Lower lobe of right lung (tissue), 2 donors: Measurements from ENCODE around the gene FKBP3. TPM values are rescaled to one million over a fixed set of nuclear protein-coding genes. Genes with fewer than 3 reads are reported as not detected.
"Not testable (repeated sequence)": the region's sequence is repeated elsewhere in the genome, so short reads cannot be mapped to it uniquely, and the experiment has no call there.

Experiments
- ATAC-seq, 2 donors: fragments of 200-7000 bp; cut with Tn5 transposase; one replicate each; pipeline ENCODE4 v1.9.1; 2020 to 2022; ENCODE audit warnings: mild to moderate bottlenecking in 2 of 2, moderate library complexity in 2 of 2
- DNase-seq: peaks from one replicate; pipeline ENCODE4 v3.0.0-alpha.2; 2020
- H3K27ac ChIP-seq: fragments of 200-600 bp; one replicate; pipeline ENCODE4 v1.8.0; 2022
- H3K27me3 ChIP-seq: fragments of 200-600 bp; one replicate; pipeline ENCODE4 v1.8.0; 2022; ENCODE audit warnings: low read depth
- H3K36me3 ChIP-seq: fragments of 200-600 bp; one replicate; pipeline ENCODE4 v1.8.0; 2022; ENCODE audit warnings: mild to moderate bottlenecking
- H3K4me1 ChIP-seq: fragments of 200-600 bp; one replicate; pipeline ENCODE4 v1.8.0; 2022
- H3K4me3 ChIP-seq: fragments of 200-600 bp; one replicate; pipeline ENCODE4 v1.8.0; 2022; ENCODE audit warnings: mild to moderate bottlenecking
- H3K9me3 ChIP-seq: fragments of 200-600 bp; one replicate; pipeline ENCODE4 v1.8.0; 2022
- CTCF ChIP-seq: fragments of 200-600 bp; IDR thresholded peaks from one replicate; pipeline ENCODE4 v1.8.0; 2022; ENCODE audit warnings: antibody characterized with exemption, mild to moderate bottlenecking
- intact Hi-C: fragments of 100-400 bp; cut with DNase I; formaldehyde crosslinking; loops from one replicate; pipeline ENCODE4 v1.11.0; 2022
- total RNA-seq: library from RNA; stranded (reverse); fragmentation: NEBNext Ultra II Directional; extraction: Animal tissue kit (Norgen Biotek cat#: 25700); gene quantifications from one replicate; pipeline ENCODE4 v1.2.1, GENCODE V29; 2021
- donor health status: DM: no; HTN: yes; CAD: no; lungs with severe emphysema.

FKBP3 gene
- total RNA-seq, 1 donor from 2014 or later: 34.4 TPM

GRCh38 chr14:45083976-45084722 is 50.1 kb downstream of the FKBP3 start, which contains the start of gene PRPF39:
Gene PRPF39 (plus strand): TSS chr14:45084116. CDS start chr14:45095240, 11,124 bp downstream.
- TF ChIP-seq CTCF: no peak
- no peaks in the 10 kb centered on the region for H3K9me3 ChIP-seq
- H3K36me3 ChIP-seq: no peaks in the 10 kb centered on the region
- DNase-seq (peak; percentile 98), ATAC-seq (peak; percentile 99 to 100)
- peaks cover 37% of the 10 kb centered on the region for H3K4me1 ChIP-seq
- H3K27me3 ChIP-seq: no peaks in the 10 kb centered on the region
- intact Hi-C loops: no loop called here
- H3K4me3 ChIP-seq: peak within 1 kb of the TSS; percentile 77
- peak within 1 kb of the TSS; percentile 83 for H3K27ac ChIP-seq

GRCh38 chr14:45083617-45083975 is 50.7 kb downstream of the FKBP3 start:
- intact Hi-C loops: no loop called here
- TF ChIP-seq CTCF: no peak
- DNase-seq (no peak), ATAC-seq (no peak)
- Histone ChIP-seq H3K27me3 (no peaks in the 10 kb centered on the region), H3K36me3 (no peaks in the 10 kb centered on the region), H3K9me3 (no peaks in the 10 kb centered on the region), H3K4me1 (peaks cover 33% of the 10 kb centered on the region), H3K4me3 (peak overlapping the region; percentile 77), H3K27ac (peak overlapping the region; percentile 83)

GRCh38 chr14:45082420-45082819 is 51.9 kb downstream of the FKBP3 start:
- Histone ChIP-seq H3K27me3 (no peaks in the 10 kb centered on the region), H3K9me3 (no peaks in the 10 kb centered on the region), H3K27ac (no peak overlapping the region), H3K4me1 (peaks cover 33% of the 10 kb centered on the region), H3K4me3 (no peak overlapping the region), H3K36me3 (no peaks in the 10 kb centered on the region)
- DNase-seq: no peak
- intact Hi-C loops: no loop called here
- no peak for TF ChIP-seq CTCF
- ATAC-seq: no peak

- H3K27ac ChIP-seq, H3K9me3 ChIP-seq, DNase-seq, intact Hi-C loops, ATAC-seq, H3K27me3 ChIP-seq, H3K4me3 ChIP-seq, H3K36me3 ChIP-seq: not testable (repeated sequence)
- peaks cover 20% of the 10 kb centered on the region for H3K4me1 ChIP-seq
Observed at GRCh38 chr14:45081096-45081495, 53.2 kb downstream of the FKBP3 start.

- H3K4me1 ChIP-seq: peaks cover 14% of the 10 kb centered on the region
- intact Hi-C loops, H3K4me3 ChIP-seq, ATAC-seq, H3K27ac ChIP-seq, H3K27me3 ChIP-seq, H3K9me3 ChIP-seq, H3K36me3 ChIP-seq, DNase-seq: not testable (repeated sequence)
Observed at GRCh38 chr14:45080416-45080968, 53.8 kb downstream of the FKBP3 start.

GRCh38 chr14:45078323-45078722 is 56.0 kb downstream of the FKBP3 start:
- ATAC-seq (no peak), DNase-seq (no peak)
- no peak overlapping the region for H3K27ac ChIP-seq
- peaks cover 5% of the 10 kb centered on the region for H3K36me3 ChIP-seq
- intact Hi-C loops: no loop called here
- no peaks in the 10 kb centered on the region for H3K27me3 ChIP-seq
- no peak overlapping the region for H3K4me3 ChIP-seq
- H3K9me3 ChIP-seq: no peaks in the 10 kb centered on the region
- no peak for TF ChIP-seq CTCF
- peaks cover 3% of the 10 kb centered on the region for H3K4me1 ChIP-seq
